KMS-11 (cell line): ENCODE results near the gene CYP26A1.
"Not testable (repeated sequence)": the region's sequence is repeated elsewhere in the genome, so short reads cannot be mapped to it uniquely, and the experiment has no call there.

ENCODE experiments used
- H2AFZ ChIP-seq: fragments of 200-600 bp; sonication (generic); 2 replicates; pipeline ENCODE4 v1.6.1; 2016; ENCODE audit warnings: antibody characterized with exemption, mixed run types, low read depth
- H3K27ac ChIP-seq: fragments of 200-600 bp; sonication (generic); 2 replicates; pipeline ENCODE4 v1.6.1; 2016; ENCODE audit warnings: mild to moderate bottlenecking, mixed run types
- H3K27me3 ChIP-seq: fragments of 200-600 bp; sonication (generic); 2 replicates; pipeline ENCODE4 v1.6.1; 2017; ENCODE audit warnings: mild to moderate bottlenecking, low read depth, mixed run types, moderate library complexity; ENCODE audit not compliant: insufficient read depth
- H3K36me3 ChIP-seq: fragments of 200-600 bp; sonication (generic); 2 replicates; pipeline ENCODE4 v1.6.1; 2017; ENCODE audit warnings: mild to moderate bottlenecking, mixed run types; ENCODE audit not compliant: insufficient read depth
- H3K4me1 ChIP-seq: fragments of 200-600 bp; sonication (generic); 2 replicates; pipeline ENCODE4 v1.6.1; 2016; ENCODE audit warnings: mild to moderate bottlenecking, low read depth, mixed run types; ENCODE audit not compliant: poor library complexity, severe bottlenecking
- H3K4me2 ChIP-seq: fragments of 200-600 bp; sonication (generic); 2 replicates; pipeline ENCODE4 v1.7.0; 2016; ENCODE audit warnings: mild to moderate bottlenecking, mixed run types
- H3K4me3 ChIP-seq: fragments of 200-600 bp; sonication (generic); IDR thresholded peaks from 2 replicates; pipeline ENCODE4 v1.6.1; 2017; ENCODE audit warnings: low read depth, low read length, mixed read lengths; ENCODE audit not compliant: insufficient read depth
- H3K79me2 ChIP-seq: fragments of 200-600 bp; sonication (generic); 2 replicates; pipeline ENCODE4 v1.6.1; 2016; ENCODE audit warnings: low read depth, mixed run types; ENCODE audit not compliant: insufficient read depth
- H3K9ac ChIP-seq: fragments of 200-600 bp; sonication (generic); 2 replicates; pipeline ENCODE4 v1.6.1; 2016; ENCODE audit warnings: mild to moderate bottlenecking, mixed run types
- H4K20me1 ChIP-seq: fragments of 200-600 bp; sonication (generic); 2 replicates; pipeline ENCODE4 v1.6.1; 2016; ENCODE audit warnings: mild to moderate bottlenecking, mixed run types; ENCODE audit not compliant: insufficient read depth
- CTCF ChIP-seq: fragments of 200-600 bp; sonication (generic); conservative IDR thresholded peaks from 2 replicates; pipeline ENCODE4 v1.6.1; 2017; ENCODE audit warnings: low read depth, mild to moderate bottlenecking, antibody characterized with exemption, low read length, moderate library complexity, mixed read lengths

CYP26A1 gene

DNA sequence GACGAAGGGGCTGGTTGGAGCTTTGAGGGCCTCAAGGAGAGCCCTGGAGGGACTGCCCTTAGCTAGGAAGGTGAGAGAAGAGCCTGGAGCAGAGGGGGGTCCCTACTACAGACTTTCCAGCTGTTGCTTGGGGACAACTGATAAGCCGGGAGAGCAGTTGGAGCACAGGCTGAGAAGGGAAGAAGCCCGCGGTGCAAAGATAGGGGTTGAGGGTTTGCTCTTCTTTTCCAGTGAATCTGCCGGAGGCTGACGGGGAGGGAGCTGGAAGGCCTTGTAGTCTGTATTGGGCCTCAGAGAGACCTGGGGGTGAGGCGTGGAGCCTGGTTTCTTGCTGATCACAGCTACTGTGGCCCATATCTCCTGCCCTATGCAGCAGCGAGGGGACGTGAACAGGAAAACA is 23.7 kb downstream of the CYP26A1 start:
- Histone ChIP-seq H3K9ac (no peak overlapping the region), H3K4me2 (no peak overlapping the region), H3K27me3 (no peaks in the 10 kb centered on the region), H3K36me3 (no peaks in the 10 kb centered on the region), H4K20me1 (no peaks in the 10 kb centered on the region), H3K79me2 (no peaks in the 10 kb centered on the region), H2AFZ (no peak overlapping the region), H3K27ac (no peak overlapping the region), H3K4me1 (no peaks in the 10 kb centered on the region), H3K4me3 (no peak overlapping the region)
- no peak for TF ChIP-seq CTCF

- no peak for TF ChIP-seq CTCF
- H3K4me3 ChIP-seq, result no peak overlapping the region
- no peaks in the 10 kb centered on the region for H3K79me2 ChIP-seq
- no peaks in the 10 kb centered on the region for H3K27me3 ChIP-seq
- no peak overlapping the region for H3K4me2 ChIP-seq
- no peaks in the 10 kb centered on the region for H3K36me3 ChIP-seq
- no peak overlapping the region for H2AFZ ChIP-seq
- no peaks in the 10 kb centered on the region for H4K20me1 ChIP-seq
- no peak overlapping the region for H3K27ac ChIP-seq
- H3K9ac ChIP-seq, result no peak overlapping the region
- H3K4me1 ChIP-seq, result no peaks in the 10 kb centered on the region
Observed at GRCh38 chr10:93098816-93099215, 25.1 kb downstream of the CYP26A1 start.

- Histone ChIP-seq H3K79me2 (no peaks in the 10 kb centered on the region), H3K4me2 (no peak overlapping the region), H3K36me3 (no peaks in the 10 kb centered on the region), H2AFZ (no peak overlapping the region), H3K27ac (no peak overlapping the region), H3K4me3 (no peak overlapping the region), H3K9ac (no peak overlapping the region), H4K20me1 (no peaks in the 10 kb centered on the region), H3K27me3 (no peaks in the 10 kb centered on the region), H3K4me1 (no peaks in the 10 kb centered on the region)
- no peak for TF ChIP-seq CTCF
Observed at GRCh38 chr10:93099670-93100069, 26.0 kb downstream of the CYP26A1 start.

DNA sequence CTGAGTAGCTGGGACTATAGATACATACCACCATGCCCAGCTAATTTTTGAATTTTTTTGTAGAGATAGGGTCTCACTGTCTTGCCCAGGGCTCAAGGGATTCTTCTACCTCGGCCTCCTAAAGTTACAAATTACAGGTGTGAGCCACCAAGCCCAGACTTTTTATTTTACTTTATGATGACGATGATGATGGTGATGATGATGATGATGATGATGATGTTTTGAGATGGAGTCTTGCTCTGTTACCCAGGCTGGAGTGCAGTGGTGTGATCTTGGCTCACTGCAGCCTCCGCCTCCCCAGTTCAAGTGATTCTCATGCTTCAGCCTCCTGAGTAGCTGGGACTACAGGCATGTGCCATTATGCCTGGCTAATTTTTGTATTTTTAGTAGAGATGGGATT is 27.5 kb downstream of the CYP26A1 start:
- not testable (repeated sequence) for H3K27me3 ChIP-seq, H4K20me1 ChIP-seq, H3K9ac ChIP-seq, H3K79me2 ChIP-seq, H3K36me3 ChIP-seq, H3K4me3 ChIP-seq, H3K4me2 ChIP-seq, H3K4me1 ChIP-seq, H2AFZ ChIP-seq, H3K27ac ChIP-seq

- no peak overlapping the region for H3K27ac ChIP-seq
- no peak overlapping the region for H3K4me3 ChIP-seq
- no peak overlapping the region for H3K4me2 ChIP-seq
- no peak for TF ChIP-seq CTCF
- H3K36me3 ChIP-seq, result no peaks in the 10 kb centered on the region
- no peaks in the 10 kb centered on the region for H4K20me1 ChIP-seq
- no peaks in the 10 kb centered on the region for H3K27me3 ChIP-seq
- H2AFZ ChIP-seq, result no peak overlapping the region
- H3K4me1 ChIP-seq, result peaks cover 36% of the 10 kb centered on the region
- no peak overlapping the region for H3K9ac ChIP-seq
- no peaks in the 10 kb centered on the region for H3K79me2 ChIP-seq
Observed at GRCh38 chr10:93103953-93104352, 30.3 kb downstream of the CYP26A1 start.
